Metanephros (tissue), 2 donors: ENCODE measurements around the gene CPSF7. TPM values are rescaled to one million over a fixed set of nuclear protein-coding genes. Genes with fewer than 3 reads are reported as not detected.

Experiments used
- small RNA-seq: library from RNA; depleted of rRNA; stranded (forward); fragments of <200 nt; gene quantifications from one replicate; pipeline ENCODE3, GENCODE V24; 2014; ENCODE audit warnings: low replicate concordance
- total RNA-seq: library from RNA; depleted of rRNA; stranded (reverse); fragments of >200 nt; gene quantifications from one replicate; pipeline ENCODE4 v1.2.3, GENCODE V29; 2014

The CPSF7 gene
- 48.2 TPM for total RNA-seq

GRCh38 chr11:61429691-61430582 lies at the start of gene CPSF7, which contains the start of gene SDHAF2:
CPSF7 (minus strand) TSS chr11:61429975; CDS start chr11:61429235, 740 bp downstream.
SDHAF2 (plus strand) TSS chr11:61430124; CDS start chr11:61430147, 23 bp downstream.

GRCh38 chr11:61361741-61362541 lies 67.8 kb downstream of the CPSF7 start, which contains the start of the genes CYB561A3 and TMEM138:
CYB561A3 (minus strand) TSS chr11:61361882; CDS start chr11:61356713, 5,169 bp downstream.
TMEM138 (plus strand) TSS chr11:61362374; CDS start chr11:61364391, 2,017 bp downstream.

Small RNA genes lying within 50 kb of the gene (small RNA-seq; reads per million reads assigned to genes)
- gene RN7SL23P, result not detected

Other genes starting within 250 kb of the CPSF7 start
- gene PGA3, start 226.5 kb downstream of the CPSF7 start, total RNA-seq, result 0.23 TPM
- 5.0 TPM for gene PGA4, start 207.6 kb downstream of the CPSF7 start, total RNA-seq
- gene PGA5, start 188.8 kb downstream of the CPSF7 start, total RNA-seq, result not detected
- 2.4 TPM for gene VWCE, start 134.7 kb downstream of the CPSF7 start, total RNA-seq
- 230 TPM for gene DDB1, start 96.9 kb downstream of the CPSF7 start, total RNA-seq
- 38.4 TPM for gene TKFC, start 96.7 kb downstream of the CPSF7 start, total RNA-seq
- 25.2 TPM for gene CYB561A3, start 68.1 kb downstream of the CPSF7 start, total RNA-seq
- gene TMEM138, start 67.6 kb downstream of the CPSF7 start, total RNA-seq, result 29.3 TPM
- gene TMEM216, start 37.4 kb downstream of the CPSF7 start, total RNA-seq, result 18.4 TPM
- gene SDHAF2, start 149 bp upstream of the CPSF7 start, total RNA-seq, result 26.8 TPM
- 3.4 TPM for gene LRRC10B, start 78.8 kb upstream of the CPSF7 start, total RNA-seq
- 7.2 TPM for gene SYT7, start 151.1 kb upstream of the CPSF7 start, total RNA-seq